GM12878 (cell line): ENCODE results near the gene PARD6A. TPM values are rescaled to one million over a fixed set of nuclear protein-coding genes. Genes with fewer than 3 reads are reported as not detected.

Experiments used
- ATAC-seq: fragments of 200-7000 bp; cut with Tn5 transposase; 3 replicates; pipeline ENCODE4 v1.9.1; 2020; ENCODE audit warnings: mild to moderate bottlenecking, moderate library complexity
- BruUV-seq: library from RNA; stranded (reverse); fragments of 400-500 nt; replicated peaks from 2 replicates; lab custom pipeline; 2021; lab: Mats Ljungman, UMichigan
- CTCF ChIA-PET: fragments of 300-600 bp; sonication (Branson Sonifier 250); formaldehyde crosslinking; extraction: SDS; loops from one replicate; lab custom pipeline; 2021; ENCODE audit warnings: inconsistent platforms; lab: Yijun Ruan, JAX
- POLR2A ChIA-PET: fragments of 350-600 bp; formaldehyde crosslinking; extraction: SDS; loops from one replicate; lab custom pipeline; 2021; ENCODE audit warnings: inconsistent platforms; lab: Charles Lee
- RAD21 ChIA-PET: fragments of 300-600 bp; sonication (Branson Sonifier 250); formaldehyde crosslinking; loops from one replicate; lab custom pipeline; 2023; ENCODE audit warnings: antibody characterized with exemption; ENCODE audit not compliant: unreplicated experiment; lab: Charles Lee
- SMC1A ChIA-PET: fragments of 300-600 bp; sonication (Branson Sonifier 250); formaldehyde crosslinking; loops from one replicate; lab custom pipeline; 2023; ENCODE audit not compliant: unreplicated experiment, uncharacterized antibody; lab: Charles Lee
- DNase-seq: peaks from one replicate; pipeline ENCODE4 v3.0.0-alpha.2; 2011; ENCODE audit warnings: low read depth, low spot score
- FAIRE-seq: peaks from 3 replicates; lab custom pipeline; 2011; peaks lifted over from hg19 to GRCh38; lab: Jason Lieb, UNC
- H2AFZ ChIP-seq: 2 replicates; pipeline ENCODE4 v1.6.0; 2011; ENCODE audit warnings: low read depth, low read length, control low read depth; ENCODE audit not compliant: control insufficient read depth
- H3K27ac ChIP-seq: 2 replicates; pipeline ENCODE4 v1.5.1; 2011; ENCODE audit warnings: control low read depth; ENCODE audit not compliant: control insufficient read depth, insufficient read depth
- H3K27me3 ChIP-seq, 2 experiments: replicated peaks in 1 of 2; 2 replicates each; pipeline versions ENCODE4 v1.6.0 to v1.6.1; 2011; ENCODE audit warnings: low read length in 1 of 2; ENCODE audit not compliant: control insufficient read depth in 2 of 2, insufficient read depth in 2 of 2
- H3K36me3 ChIP-seq, 2 experiments: 2 replicates each; pipeline ENCODE4 v1.5.1; 2011; ENCODE audit warnings: low read length in 1 of 2; ENCODE audit not compliant: control insufficient read depth in 2 of 2, insufficient read depth in 2 of 2
- H3K4me1 ChIP-seq: 2 replicates; pipeline ENCODE4 v1.6.1; 2011; ENCODE audit warnings: mild to moderate bottlenecking, low read length, moderate library complexity, mixed read lengths; ENCODE audit not compliant: control insufficient read depth, insufficient read depth
- H3K4me2 ChIP-seq: 2 replicates; pipeline ENCODE4 v1.6.0; 2011; ENCODE audit warnings: control low read depth; ENCODE audit not compliant: control insufficient read depth, insufficient read depth
- H3K4me3 ChIP-seq: fragments of 200-600 bp; sonication (generic); 2 replicates; pipeline ENCODE4 v1.5.1; 2016
- H3K79me2 ChIP-seq: 2 replicates; pipeline ENCODE4 v1.6.0; 2011; ENCODE audit warnings: low read length; ENCODE audit not compliant: control insufficient read depth, insufficient read depth
- H3K9ac ChIP-seq: 2 replicates; pipeline ENCODE4 v1.8.0; 2011; ENCODE audit warnings: low read length, control low read depth, mixed read lengths; ENCODE audit not compliant: control insufficient read depth, insufficient read depth
- H3K9me3 ChIP-seq: replicated peaks from 3 replicates; pipeline ENCODE4 v1.5.1; 2011; ENCODE audit warnings: mild to moderate bottlenecking, low read length; ENCODE audit not compliant: control insufficient read depth, insufficient read depth
- H4K20me1 ChIP-seq: 2 replicates; pipeline ENCODE4 v1.6.0; 2011; ENCODE audit not compliant: control insufficient read depth, insufficient read depth
- NFYA ChIP-seq: IDR thresholded peaks from 2 replicates; pipeline ENCODE4 v1.6.1; 2011; ENCODE audit warnings: low read depth, mild to moderate bottlenecking, low read length, improper control_type of control experiment, borderline replicate concordance
- RB1 ChIP-seq: fragments of 450-650 bp; formaldehyde crosslinking; IDR thresholded peaks from 2 replicates; pipeline ENCODE4 v1.6.1; 2017; ENCODE audit warnings: mild to moderate bottlenecking, borderline replicate concordance
- SIN3A ChIP-seq: IDR thresholded peaks from 2 replicates; pipeline ENCODE4 v1.6.1; 2012; ENCODE audit warnings: low read depth, low read length, improper control_type of control experiment
- SMAD1 ChIP-seq: fragments of 450-650 bp; IDR thresholded peaks from 2 replicates; pipeline ENCODE4 v1.6.1; 2018; ENCODE audit warnings: mild to moderate bottlenecking, low read depth; ENCODE audit not compliant: partially characterized antibody
- USF1 ChIP-seq: IDR thresholded peaks from 2 replicates; pipeline ENCODE4 v1.6.1; 2011; ENCODE audit warnings: borderline replicate concordance, low read depth, mild to moderate bottlenecking, moderate library complexity, mixed read lengths, low read length; ENCODE audit not compliant: insufficient read depth; ENCODE audit errors: extremely low read length
- ZNF207 ChIP-seq: fragments of 450-650 bp; IDR thresholded peaks from 2 replicates; pipeline ENCODE4 v1.6.1; 2014; ENCODE audit warnings: antibody characterized with exemption, mild to moderate bottlenecking, borderline replicate concordance
- WGBS: methylation state at CpG from one replicate; pipeline ENCODE4 v1.1.6; 2016; ENCODE audit warnings: low lambda C conversion rate; ENCODE audit not compliant: insufficient replicate concordance, insufficient coverage; ENCODE audit errors: missing lambda C conversion rate; 5-methylcytosine and 5-hydroxymethylcytosine counted together
- in situ Hi-C: fragments of 300-500 bp; cut with MboI; formaldehyde crosslinking; loops from 9 replicates; pipeline ENCODE4 v1.14.3; 2018; ENCODE audit warnings: mixed read lengths
- intact Hi-C: fragments of 100-400 bp; cut with micrococcal nuclease; formaldehyde crosslinking; loops from one replicate; pipeline ENCODE4 v1.14.2; 2022; ENCODE audit not compliant: unreplicated experiment
- polyA plus RNA-seq, 11 experiments: library from polyadenylated mRNA; depleted of rRNA in 4 of 11; unstranded in 6 of 11; stranded (reverse) in 5 of 11; fragments of >200 nt; fragmentation: Nextera tagmentation in 4 of 11; fragmentation: Illumina TruSeq in 1 of 11; extraction: Ambion mirVana in 4 of 11; extraction: Trizol in 1 of 11; gene quantifications; 1 replicate in 1 of 11; 2 replicates in 10 of 11; pipeline versions ENCODE4 v1.2.1 to v1.2.3, GENCODE V29; 2011 to 2016; ENCODE audit warnings: inconsistent platforms in 2 of 11, missing spikeins in 2 of 11, low read depth in 1 of 11
- total RNA-seq, 4 experiments: library from RNA; depleted of rRNA in 3 of 4; stranded (reverse); fragments of >200 nt in 3 of 4; fragmentation: Illumina TruSeq in 1 of 4; extraction: Trizol in 1 of 4; gene quantifications; 2 replicates each; pipeline versions ENCODE4 v1.2.1 to v1.2.3, GENCODE V29; 2013 to 2021
- TF ChIP-seq, protein P1 (sequence below): fragments of 450-650 bp; IDR thresholded peaks from 2 replicates; pipeline ENCODE4 v1.6.1; 2016; ENCODE audit warnings: mild to moderate bottlenecking, moderate library complexity, borderline replicate concordance

PARD6A gene
- total and polyA plus RNA-seq, 10 of the 15 experiments (the other 5 are each of a cell fraction or from before 2014, with no cell fraction given) = 0.42 to 10.1 (median 4.4) TPM

GRCh38 chr16:67661886-67662652 lies 1.3 kb downstream of the PARD6A start:
- SMC1A ChIA-PET = interaction anchor here (1.0 to 1.4 kb wide), 2 partner anchors 18 to 154 kb away, joined by 3 read pairs; partner anchors contain the start of gene CARMIL2
- Histone ChIP-seq H3K79me2 (peaks cover 12% of the 10 kb centered on the region), H2AFZ (no peak overlapping the region), H3K4me3 (no peak overlapping the region), H3K4me2 (peak overlapping the region; percentile 78; the same call in 1 of the 2 replicates), H3K9ac (no peak overlapping the region), H3K4me1 (peaks cover 13% of the 10 kb centered on the region), H4K20me1 (no peaks in the 10 kb centered on the region), H3K27me3 (no peaks in the 10 kb centered on the region), H3K9me3 (no peaks in the 10 kb centered on the region), H3K27ac (no peak overlapping the region), H3K36me3 (peaks cover 9 to 10% of the 10 kb centered on the region in 2 experiments; a peak in 3 of 4 replicates)
- FAIRE-seq (no peak), DNase-seq (no peak), ATAC-seq (no peak)
- WGBS = 97% methylated on average over 34 of the region's 34 CpGs
- CTCF ChIA-PET = interaction anchor here (1.4 to 11.9 kb wide), 3 partner anchors 17 to 144 kb away, joined by 5 to 196 read pairs (median 12); partner anchors contain the start of genes CARMIL2 and CTCF
- RAD21 ChIA-PET = interaction anchor here (0.7 kb wide), 1 partner anchor 17 kb away, joined by 4 read pairs; the partner anchor contains the start of gene CARMIL2
- in situ Hi-C loops = no loop called here
- POLR2A ChIA-PET = no interaction called here
- BruUV-seq = no TSS peak
- TF ChIP-seq, protein P1, sequence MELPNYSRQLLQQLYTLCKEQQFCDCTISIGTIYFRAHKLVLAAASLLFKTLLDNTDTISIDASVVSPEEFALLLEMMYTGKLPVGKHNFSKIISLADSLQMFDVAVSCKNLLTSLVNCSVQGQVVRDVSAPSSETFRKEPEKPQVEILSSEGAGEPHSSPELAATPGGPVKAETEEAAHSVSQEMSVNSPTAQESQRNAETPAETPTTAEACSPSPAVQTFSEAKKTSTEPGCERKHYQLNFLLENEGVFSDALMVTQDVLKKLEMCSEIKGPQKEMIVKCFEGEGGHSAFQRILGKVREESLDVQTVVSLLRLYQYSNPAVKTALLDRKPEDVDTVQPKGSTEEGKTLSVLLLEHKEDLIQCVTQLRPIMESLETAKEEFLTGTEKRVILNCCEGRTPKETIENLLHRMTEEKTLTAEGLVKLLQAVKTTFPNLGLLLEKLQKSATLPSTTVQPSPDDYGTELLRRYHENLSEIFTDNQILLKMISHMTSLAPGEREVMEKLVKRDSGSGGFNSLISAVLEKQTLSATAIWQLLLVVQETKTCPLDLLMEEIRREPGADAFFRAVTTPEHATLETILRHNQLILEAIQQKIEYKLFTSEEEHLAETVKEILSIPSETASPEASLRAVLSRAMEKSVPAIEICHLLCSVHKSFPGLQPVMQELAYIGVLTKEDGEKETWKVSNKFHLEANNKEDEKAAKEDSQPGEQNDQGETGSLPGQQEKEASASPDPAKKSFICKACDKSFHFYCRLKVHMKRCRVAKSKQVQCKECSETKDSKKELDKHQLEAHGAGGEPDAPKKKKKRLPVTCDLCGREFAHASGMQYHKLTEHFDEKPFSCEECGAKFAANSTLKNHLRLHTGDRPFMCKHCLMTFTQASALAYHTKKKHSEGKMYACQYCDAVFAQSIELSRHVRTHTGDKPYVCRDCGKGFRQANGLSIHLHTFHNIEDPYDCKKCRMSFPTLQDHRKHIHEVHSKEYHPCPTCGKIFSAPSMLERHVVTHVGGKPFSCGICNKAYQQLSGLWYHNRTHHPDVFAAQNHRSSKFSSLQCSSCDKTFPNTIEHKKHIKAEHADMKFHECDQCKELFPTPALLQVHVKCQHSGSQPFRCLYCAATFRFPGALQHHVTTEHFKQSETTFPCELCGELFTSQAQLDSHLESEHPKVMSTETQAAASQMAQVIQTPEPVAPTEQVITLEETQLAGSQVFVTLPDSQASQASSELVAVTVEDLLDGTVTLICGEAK = no peak
- TF ChIP-seq SMAD1 (no peak), RB1 (no peak), SIN3A (no peak), NFYA (no peak), ZNF207 (no peak), USF1 (no peak)
- intact Hi-C loops = loop anchor here (5.0 kb wide), 1 partner anchor 505 kb away; the partner anchor contains the start of genes FBXL8 and TRADD
